SK-N-MC (cell line): ENCODE data around the gene ADTRP.
"Not testable (repeated sequence)": the region's sequence is repeated elsewhere in the genome, so short reads cannot be mapped to it uniquely, and the experiment has no call there.

Source experiments
- DNase-seq: peaks from one replicate; pipeline ENCODE4 v3.0.0-alpha.2; 2011; ENCODE audit warnings: low read depth, low spot score
- H3K27ac ChIP-seq: fragments of 200-600 bp; sonication (generic); 2 replicates; pipeline ENCODE4 v1.5.1; 2016; ENCODE audit warnings: mixed run types
- H3K36me3 ChIP-seq: fragments of 200-600 bp; sonication (generic); 2 replicates; pipeline ENCODE4 v1.6.1; 2017; ENCODE audit warnings: antibody characterized with exemption, low read length, mixed read lengths; ENCODE audit not compliant: insufficient read depth
- H3K4me3 ChIP-seq: fragments of 200-600 bp; sonication (generic); 2 replicates; pipeline ENCODE4 v1.5.1; 2016
- H3K9ac ChIP-seq: fragments of 200-600 bp; sonication (generic); 2 replicates; pipeline ENCODE4 v1.8.0; 2017; ENCODE audit warnings: mixed run types, mixed read lengths; ENCODE audit not compliant: insufficient read length
- H3K9me3 ChIP-seq: fragments of 200-600 bp; sonication (generic); 2 replicates; pipeline ENCODE4 v1.6.1; 2017; ENCODE audit warnings: low read depth, mild to moderate bottlenecking, antibody characterized with exemption, low read length, moderate library complexity, mixed read lengths
- EZH2 ChIP-seq: fragments of 200-600 bp; sonication (generic); IDR thresholded peaks from one replicate; pipeline ENCODE4 v1.6.1; 2017; ENCODE audit warnings: antibody characterized with exemption
- FOXP2 ChIP-seq: optimal IDR thresholded peaks from 2 replicates; pipeline ENCODE3; 2011; ENCODE audit warnings: mild to moderate bottlenecking, moderate library complexity; ENCODE audit not compliant: insufficient read depth; ENCODE audit errors: extremely low read length, control extremely low read depth
- POLR2AphosphoS5 ChIP-seq: IDR thresholded peaks from 2 replicates; pipeline ENCODE4 v1.6.1; 2012; ENCODE audit warnings: mild to moderate bottlenecking, low read depth, low read length, borderline replicate concordance

ADTRP gene

GRCh38 chr6:11692451-11693376 lies 85.9 kb downstream of the ADTRP start:
- Histone ChIP-seq H3K9me3 (no peaks in the 10 kb centered on the region), H3K9ac (no peak overlapping the region), H3K27ac (no peak overlapping the region), H3K4me3 (no peak overlapping the region), H3K36me3 (no peaks in the 10 kb centered on the region)
- no peak for DNase-seq
- TF ChIP-seq FOXP2 (no peak), EZH2 (no peak), POLR2AphosphoS5 (no peak)

- Histone ChIP-seq H3K9ac (no peak overlapping the region), H3K9me3 (no peaks in the 10 kb centered on the region), H3K4me3 (no peak overlapping the region), H3K36me3 (no peaks in the 10 kb centered on the region), H3K27ac (no peak overlapping the region)
- no peak for DNase-seq
- TF ChIP-seq EZH2 (no peak), FOXP2 (no peak), POLR2AphosphoS5 (no peak)
Observed at GRCh38 chr6:11689847-11690246, 88.8 kb downstream of the ADTRP start.

GRCh38 chr6:11689400-11689799 lies 89.2 kb downstream of the ADTRP start:
- H3K9me3 ChIP-seq, DNase-seq, H3K4me3 ChIP-seq, H3K27ac ChIP-seq, H3K9ac ChIP-seq, H3K36me3 ChIP-seq: not testable (repeated sequence)

GRCh38 chr6:11688425-11688709 lies 90.2 kb downstream of the ADTRP start:
- no peak for DNase-seq
- TF ChIP-seq EZH2 (no peak), POLR2AphosphoS5 (no peak), FOXP2 (no peak)
- H3K4me3 ChIP-seq = no peak overlapping the region
- no peak overlapping the region for H3K27ac ChIP-seq
- no peaks in the 10 kb centered on the region for H3K36me3 ChIP-seq
- H3K9me3 ChIP-seq = no peaks in the 10 kb centered on the region
- H3K9ac ChIP-seq = no peak overlapping the region

GRCh38 chr6:11685481-11686093 lies 93.0 kb downstream of the ADTRP start:
- H3K27ac ChIP-seq = no peak overlapping the region
- H3K36me3 ChIP-seq = no peaks in the 10 kb centered on the region
- no peaks in the 10 kb centered on the region for H3K9me3 ChIP-seq
- DNase-seq = no peak
- no peak for TF ChIP-seq POLR2AphosphoS5
- TF ChIP-seq EZH2 = no peak
- no peak for TF ChIP-seq FOXP2
- H3K4me3 ChIP-seq = no peak overlapping the region
- no peak overlapping the region for H3K9ac ChIP-seq

GRCh38 chr6:11684901-11685480 lies 93.6 kb downstream of the ADTRP start:
- no peak overlapping the region for H3K27ac ChIP-seq
- DNase-seq = no peak
- H3K9ac ChIP-seq = no peak overlapping the region
- TF ChIP-seq FOXP2 = no peak
- no peak for TF ChIP-seq EZH2
- TF ChIP-seq POLR2AphosphoS5 = no peak
- H3K4me3 ChIP-seq = no peak overlapping the region
- H3K36me3 ChIP-seq = no peaks in the 10 kb centered on the region
- H3K9me3 ChIP-seq = no peaks in the 10 kb centered on the region

GRCh38 chr6:11683871-11684270 lies 94.7 kb downstream of the ADTRP start:
- Histone ChIP-seq H3K36me3 (no peaks in the 10 kb centered on the region), H3K9ac (no peak overlapping the region), H3K4me3 (no peak overlapping the region), H3K9me3 (no peaks in the 10 kb centered on the region), H3K27ac (no peak overlapping the region)
- no peak for DNase-seq
- TF ChIP-seq EZH2 = no peak
- no peak for TF ChIP-seq FOXP2

GRCh38 chr6:11682561-11682975 lies 96.0 kb downstream of the ADTRP start:
- TF ChIP-seq FOXP2 (no peak), EZH2 (no peak), POLR2AphosphoS5 (no peak)
- DNase-seq = no peak
- Histone ChIP-seq H3K27ac (no peak overlapping the region), H3K9ac (no peak overlapping the region), H3K9me3 (no peaks in the 10 kb centered on the region), H3K4me3 (no peak overlapping the region), H3K36me3 (no peaks in the 10 kb centered on the region)

- Histone ChIP-seq H3K27ac (no peak overlapping the region), H3K9me3 (no peaks in the 10 kb centered on the region), H3K4me3 (no peak overlapping the region), H3K36me3 (no peaks in the 10 kb centered on the region), H3K9ac (no peak overlapping the region)
- no peak for DNase-seq
- no peak for TF ChIP-seq EZH2
- TF ChIP-seq POLR2AphosphoS5 = no peak
- no peak for TF ChIP-seq FOXP2
Observed at GRCh38 chr6:11681770-11682169, 96.8 kb downstream of the ADTRP start.
